Measurements from ENCODE around the gene NF1.

Gene NF1

DNA sequence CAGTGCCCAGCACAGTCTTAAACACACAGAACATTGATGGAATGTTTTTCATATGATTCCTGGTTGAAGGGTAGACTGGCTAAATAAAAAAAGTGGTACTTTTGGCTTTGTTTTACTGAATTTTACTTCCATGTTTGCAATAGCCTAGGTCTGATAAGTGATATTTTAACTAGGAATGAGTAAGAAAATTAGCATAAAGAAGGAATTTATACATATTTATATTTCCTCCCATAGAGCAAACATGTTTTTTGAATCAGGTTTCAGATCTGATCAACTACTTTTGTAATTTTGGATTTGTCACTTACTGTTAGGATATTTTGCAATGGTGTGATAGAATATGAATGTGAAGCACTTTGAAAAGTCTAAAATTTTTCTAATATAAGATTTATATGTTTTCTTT is 7.2 kb downstream of the NF1 start:
- H3K36me3 ChIP-seq (replicated peaks in 1 of 2; ENCODE audit: control insufficient read depth in 2 of 2, insufficient read depth in 2 of 2, low read length in 2 of 2): peaks cover 2 to 10% of the 10 kb centered on the region in 2 donors

DNA sequence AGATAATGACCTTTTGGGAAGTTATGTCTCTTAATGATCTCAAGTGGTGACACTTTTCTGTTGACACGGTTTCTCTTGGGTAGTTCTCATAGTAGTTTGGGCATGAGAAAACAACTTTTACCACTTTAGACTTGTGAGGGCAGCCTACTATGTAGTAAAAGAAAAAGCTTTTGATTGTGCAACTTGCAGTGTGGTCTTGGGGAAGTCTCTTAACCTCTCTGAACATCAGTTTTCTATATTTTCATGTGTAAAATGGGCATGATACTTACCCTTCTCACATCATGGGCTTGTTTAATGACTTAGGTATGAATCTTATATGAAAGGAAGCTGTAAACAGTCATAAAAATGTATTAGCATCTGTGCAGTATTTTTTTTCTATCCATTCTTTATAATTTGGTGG is 11.2 kb downstream of the NF1 start:
- Histone ChIP-seq H2AK5ac (ENCODE audit: low read depth, low read length) (no peak overlapping the region), H2AFZ (ENCODE audit: low read length) (no peak overlapping the region), H2BK15ac (ENCODE audit: low read length) (no peak overlapping the region), H3K79me1 (ENCODE audit: low read depth, low read length) (no peaks in the 10 kb centered on the region), H3K4me1 (ENCODE audit: control insufficient read depth in 2 of 2, insufficient read depth in 1 of 2, low read depth in 1 of 2, low read length in 2 of 2) (peaks cover 1 to 18% of the 10 kb centered on the region in 2 donors), H3K36me3 (replicated peaks in 1 of 2; ENCODE audit: control insufficient read depth in 2 of 2, insufficient read depth in 2 of 2, low read length in 2 of 2) (peaks cover 0 to 10% of the 10 kb centered on the region in 2 donors), H3K9ac (ENCODE audit: low read depth, low read length, poor library complexity) (no peak overlapping the region), H3K23ac (ENCODE audit: low read depth, low read length, poor library complexity) (no peak overlapping the region), H3K18ac (ENCODE audit: low read length) (no peak overlapping the region), H3K27me3 (ENCODE audit: control insufficient read depth in 3 of 3, insufficient read depth in 3 of 3, low read depth in 1 of 3, low read length in 3 of 3) (no peaks in the 10 kb centered on the region), H3K9me3 (replicated peaks in 1 of 2; ENCODE audit: control insufficient read depth in 2 of 2, insufficient read depth in 1 of 2, low read depth in 1 of 2, low read length in 2 of 2) (peaks cover 0 to 3% of the 10 kb centered on the region in 2 donors), H3K4me3 (ENCODE audit: low read length in 2 of 2) (no peak overlapping the region), H4K91ac (ENCODE audit: low read depth, low read length, poor library complexity) (no peak overlapping the region), H3K4me2 (ENCODE audit: insufficient read depth, low read length, poor library complexity, severe bottlenecking) (no peak overlapping the region), H2BK5ac (ENCODE audit: low read length) (no peak overlapping the region), H2BK12ac (ENCODE audit: low read length) (no peak overlapping the region), H3K14ac (ENCODE audit: low read length) (no peak overlapping the region), H3K27ac (replicated peaks; ENCODE audit: low read length) (no peak overlapping the region), H2BK120ac (ENCODE audit: low read depth, low read length) (no peak overlapping the region), H4K8ac (ENCODE audit: low read depth, low read length) (no peak overlapping the region), H3K4ac (ENCODE audit: low read length) (no peak overlapping the region)
- no CpG with 5 or more reads among the region's 1 CpG for WGBS, 2 donors (ENCODE audit: extremely low coverage in 2 of 2, insufficient read length in 2 of 2, insufficient replicate concordance in 1 of 2)
- no peak for DNase-seq (ENCODE audit: low spot score)

More for the DNA sequence above, 7.2 kb downstream of the NF1 start:
- Histone ChIP-seq H4K8ac (ENCODE audit: low read depth, low read length) (no peak overlapping the region), H2AK5ac (ENCODE audit: low read depth, low read length) (no peak overlapping the region), H3K27ac (replicated peaks; ENCODE audit: low read length) (peak overlapping the region; percentile 88), H3K4me2 (ENCODE audit: insufficient read depth, low read length, poor library complexity, severe bottlenecking) (no peak overlapping the region), H3K18ac (ENCODE audit: low read length) (no peak overlapping the region), H2BK15ac (ENCODE audit: low read length) (no peak overlapping the region), H2BK12ac (ENCODE audit: low read length) (no peak overlapping the region), H3K9ac (ENCODE audit: low read depth, low read length, poor library complexity) (no peak overlapping the region), H2BK120ac (ENCODE audit: low read depth, low read length) (no peak overlapping the region), H3K14ac (ENCODE audit: low read length) (no peak overlapping the region), H3K23ac (ENCODE audit: low read depth, low read length, poor library complexity) (no peak overlapping the region), H3K79me1 (ENCODE audit: low read depth, low read length) (no peaks in the 10 kb centered on the region), H3K27me3 (ENCODE audit: control insufficient read depth in 3 of 3, insufficient read depth in 3 of 3, low read depth in 1 of 3, low read length in 3 of 3) (no peaks in the 10 kb centered on the region), H2AFZ (ENCODE audit: low read length) (no peak overlapping the region), H4K91ac (ENCODE audit: low read depth, low read length, poor library complexity) (no peak overlapping the region), H3K9me3 (replicated peaks in 1 of 2; ENCODE audit: control insufficient read depth in 2 of 2, insufficient read depth in 1 of 2, low read depth in 1 of 2, low read length in 2 of 2) (peaks cover 0 to under 1% of the 10 kb centered on the region in 2 donors), H3K4me1 (ENCODE audit: control insufficient read depth in 2 of 2, insufficient read depth in 1 of 2, low read depth in 1 of 2, low read length in 2 of 2) (peaks cover 0 to 15% of the 10 kb centered on the region in 2 donors), H3K4ac (ENCODE audit: low read length) (no peak overlapping the region), H2BK5ac (ENCODE audit: low read length) (no peak overlapping the region), H3K4me3 (ENCODE audit: low read length in 2 of 2) (no peak overlapping the region)
- no peak for DNase-seq (ENCODE audit: low spot score)

DNA sequence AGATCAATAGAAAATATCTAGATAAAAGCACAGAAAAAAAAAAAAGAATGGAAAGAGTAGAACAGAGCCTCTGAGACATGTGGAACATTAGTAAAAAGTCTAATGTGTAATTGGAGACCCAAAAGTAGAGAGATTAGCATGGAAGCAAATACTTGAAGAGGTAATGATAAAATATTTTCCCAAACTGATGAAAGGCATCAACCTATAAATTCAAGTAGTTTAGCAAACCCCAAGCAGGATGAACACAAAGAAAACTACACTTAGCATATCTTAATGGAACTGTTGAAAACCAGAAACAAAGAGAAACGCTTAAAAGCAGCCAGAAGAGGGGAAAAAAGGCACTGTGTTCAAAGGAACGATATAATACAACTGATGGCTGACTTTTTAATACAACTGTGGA is 16.4 kb downstream of the NF1 start:
- Histone ChIP-seq H3K36me3 (replicated peaks in 1 of 2; ENCODE audit: control insufficient read depth in 2 of 2, insufficient read depth in 2 of 2, low read length in 2 of 2) (peaks cover 0 to 16% of the 10 kb centered on the region in 2 donors), H3K27me3 (ENCODE audit: control insufficient read depth in 3 of 3, insufficient read depth in 3 of 3, low read depth in 1 of 3, low read length in 3 of 3) (no peaks in the 10 kb centered on the region), H3K79me1 (ENCODE audit: low read depth, low read length) (no peaks in the 10 kb centered on the region), H2AFZ (ENCODE audit: low read length) (no peak overlapping the region), H3K18ac (ENCODE audit: low read length) (no peak overlapping the region), H2BK5ac (ENCODE audit: low read length) (no peak overlapping the region), H3K9ac (ENCODE audit: low read depth, low read length, poor library complexity) (no peak overlapping the region), H3K4me3 (ENCODE audit: low read length in 2 of 2) (no peak overlapping the region), H4K8ac (ENCODE audit: low read depth, low read length) (no peak overlapping the region), H2BK15ac (ENCODE audit: low read length) (no peak overlapping the region), H3K14ac (ENCODE audit: low read length) (no peak overlapping the region), H2AK5ac (ENCODE audit: low read depth, low read length) (no peak overlapping the region), H3K9me3 (replicated peaks in 1 of 2; ENCODE audit: control insufficient read depth in 2 of 2, insufficient read depth in 1 of 2, low read depth in 1 of 2, low read length in 2 of 2) (peaks cover 0 to 3% of the 10 kb centered on the region in 2 donors), H3K4me1 (ENCODE audit: control insufficient read depth in 2 of 2, insufficient read depth in 1 of 2, low read depth in 1 of 2, low read length in 2 of 2) (peaks cover 3 to 15% of the 10 kb centered on the region in 2 donors), H3K4ac (ENCODE audit: low read length) (no peak overlapping the region), H2BK120ac (ENCODE audit: low read depth, low read length) (no peak overlapping the region), H3K23ac (ENCODE audit: low read depth, low read length, poor library complexity) (no peak overlapping the region), H4K91ac (ENCODE audit: low read depth, low read length, poor library complexity) (no peak overlapping the region), H3K27ac (replicated peaks; ENCODE audit: low read length) (no peak overlapping the region), H3K4me2 (ENCODE audit: insufficient read depth, low read length, poor library complexity, severe bottlenecking) (no peak overlapping the region), H2BK12ac (ENCODE audit: low read length) (no peak overlapping the region)
- WGBS, 2 donors (ENCODE audit: extremely low coverage in 2 of 2, insufficient read length in 2 of 2, insufficient replicate concordance in 1 of 2): no CpG with 5 or more reads among the region's 2 CpGs
- no peak for DNase-seq (ENCODE audit: low spot score)

DNA sequence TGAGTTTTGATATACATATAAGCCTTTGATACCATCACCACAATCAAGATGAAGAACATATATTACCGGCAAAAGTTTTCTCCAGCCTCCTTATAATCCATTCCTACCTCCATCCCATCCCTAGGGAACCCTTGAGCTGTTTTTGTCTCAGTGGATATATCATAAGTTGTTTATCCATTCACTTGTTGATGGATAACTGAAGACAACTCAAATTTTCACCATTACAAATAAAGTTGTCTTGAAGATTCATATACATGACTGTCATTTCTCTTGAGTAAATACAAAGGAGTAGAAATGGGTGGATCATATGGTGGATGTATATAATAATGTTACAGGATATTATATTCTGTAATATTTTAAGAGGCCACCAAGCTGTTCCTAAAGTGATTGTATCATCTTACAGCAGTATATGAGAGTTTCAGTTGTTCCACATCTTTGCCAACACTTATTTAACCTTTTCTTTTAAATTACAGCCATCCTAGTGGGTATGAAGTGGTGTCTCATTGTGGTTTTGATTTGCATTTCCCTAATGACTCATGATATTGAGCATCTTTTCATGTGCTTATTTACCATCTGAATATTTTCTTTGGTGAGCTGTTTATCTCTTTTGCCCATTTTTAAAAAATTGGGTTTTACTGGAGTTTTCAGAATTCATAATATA is 17.4 kb downstream of the NF1 start:
- Histone ChIP-seq H2BK12ac (ENCODE audit: low read length) (no peak overlapping the region), H3K23ac (ENCODE audit: low read depth, low read length, poor library complexity) (no peak overlapping the region), H3K27ac (replicated peaks; ENCODE audit: low read length) (no peak overlapping the region), H3K27me3 (ENCODE audit: control insufficient read depth in 3 of 3, insufficient read depth in 3 of 3, low read depth in 1 of 3, low read length in 3 of 3) (no peaks in the 10 kb centered on the region), H2BK120ac (ENCODE audit: low read depth, low read length) (no peak overlapping the region), H3K4me1 (ENCODE audit: control insufficient read depth in 2 of 2, insufficient read depth in 1 of 2, low read depth in 1 of 2, low read length in 2 of 2) (peaks cover 3 to 15% of the 10 kb centered on the region in 2 donors), H3K14ac (ENCODE audit: low read length) (no peak overlapping the region), H2AK5ac (ENCODE audit: low read depth, low read length) (no peak overlapping the region), H4K91ac (ENCODE audit: low read depth, low read length, poor library complexity) (no peak overlapping the region), H2BK5ac (ENCODE audit: low read length) (no peak overlapping the region), H2AFZ (ENCODE audit: low read length) (no peak overlapping the region), H3K79me1 (ENCODE audit: low read depth, low read length) (no peaks in the 10 kb centered on the region), H3K36me3 (replicated peaks in 1 of 2; ENCODE audit: control insufficient read depth in 2 of 2, insufficient read depth in 2 of 2, low read length in 2 of 2) (peaks cover 0 to 16% of the 10 kb centered on the region in 2 donors), H3K9me3 (replicated peaks in 1 of 2; ENCODE audit: control insufficient read depth in 2 of 2, insufficient read depth in 1 of 2, low read depth in 1 of 2, low read length in 2 of 2) (peaks cover 0 to 1% of the 10 kb centered on the region in 2 donors), H4K8ac (ENCODE audit: low read depth, low read length) (no peak overlapping the region), H3K4ac (ENCODE audit: low read length) (no peak overlapping the region), H3K18ac (ENCODE audit: low read length) (no peak overlapping the region), H3K9ac (ENCODE audit: low read depth, low read length, poor library complexity) (no peak overlapping the region), H3K4me2 (ENCODE audit: insufficient read depth, low read length, poor library complexity, severe bottlenecking) (no peak overlapping the region), H3K4me3 (ENCODE audit: low read length in 2 of 2) (no peak overlapping the region), H2BK15ac (ENCODE audit: low read length) (no peak overlapping the region)
- WGBS, 2 donors (ENCODE audit: extremely low coverage in 2 of 2, insufficient read length in 2 of 2, insufficient replicate concordance in 1 of 2): no CpG with 5 or more reads among the region's 1 CpG
- DNase-seq (ENCODE audit: low spot score): no peak
